Uterus (tissue), 4 donors: ENCODE results near the gene MXRA7. TPM values are rescaled to one million over a fixed set of nuclear protein-coding genes. Genes with fewer than 3 reads are reported as not detected.
A peak's percentile ranks its signal among the peaks of the same experiment; 100 is the strongest.

Experiments
- DNase-seq, 2 donors: peaks; one replicate each; pipeline ENCODE4 v3.0.0-alpha.2; 2019 to 2020
- H3K27ac ChIP-seq, 2 donors: fragments of 200-600 bp; sonication (generic); 1 replicate in 1 of 2; 2 replicates in 1 of 2; pipeline ENCODE4 v1.5.1; 2016 to 2018
- H3K27me3 ChIP-seq, 2 donors: fragments of 200-600 bp; sonication (generic); one replicate each; pipeline ENCODE4 v1.5.1; 2018 to 2019; ENCODE audit warnings: control low read depth in 1 of 2
- H3K36me3 ChIP-seq, 2 donors: fragments of 200-600 bp; sonication (generic); one replicate each; pipeline ENCODE4 v1.5.1; 2019; ENCODE audit warnings: control low read depth in 1 of 2
- H3K4me1 ChIP-seq, 2 donors: fragments of 200-600 bp; sonication (generic); one replicate each; pipeline ENCODE4 v1.5.1; 2018 to 2019; ENCODE audit warnings: control low read depth in 1 of 2
- H3K4me3 ChIP-seq, 2 donors: fragments of 200-600 bp; sonication (generic); 1 replicate in 1 of 2; 2 replicates in 1 of 2; pipeline ENCODE4 v1.5.1; 2018 to 2019; ENCODE audit warnings: mild to moderate bottlenecking in 1 of 2
- H3K9me3 ChIP-seq, 2 donors: fragments of 200-600 bp; sonication (generic); one replicate each; pipeline ENCODE4 v1.5.1; 2019; ENCODE audit warnings: control low read depth in 1 of 2
- CTCF ChIP-seq, 4 experiments: fragments of 200-600 bp in 2 of 4; fragments of 450-650 bp in 2 of 4; sonication (generic) in 2 of 4; IDR thresholded peaks; one replicate each; pipeline ENCODE4 v1.5.1; 2016 to 2019; ENCODE audit warnings: antibody characterized with exemption in 4 of 4, mild to moderate bottlenecking in 2 of 4, moderate library complexity in 1 of 4
- POLR2A ChIP-seq, 2 donors: fragments of 450-650 bp; IDR thresholded peaks; one replicate each; pipeline ENCODE4 v1.6.1; 2016; ENCODE audit warnings: antibody characterized with exemption in 2 of 2, mild to moderate bottlenecking in 1 of 2, moderate library complexity in 1 of 2
- intact Hi-C: fragments of 100-400 bp; cut with DNase I; formaldehyde crosslinking; loops from one replicate; pipeline ENCODE4 v1.15.1; 2023; ENCODE audit warnings: low total_unique reads
- total RNA-seq, 4 donors: library from RNA; depleted of rRNA in 3 of 4; stranded (reverse); fragments of >200 nt in 3 of 4; gene quantifications; one replicate each; pipeline versions ENCODE4 v1.1.0 to v1.2.4, GENCODE V29; 2014 to 2023
- donor health status: DM: yes; HTN: yes; CAD: no.

The MXRA7 gene
- total RNA-seq, 4 donors from 2014 or later = 174 to 250 (median 197) TPM

GRCh38 chr17:76670718-76671122 is 40.0 kb downstream of the MXRA7 start:
- Histone ChIP-seq H3K9me3 (no peaks in the 10 kb centered on the region), H3K4me3 (no peak overlapping the region), H3K4me1 (no peaks in the 10 kb centered on the region), H3K27ac (peak overlapping the region in 1 of 2 donors; percentile 76), H3K27me3 (no peaks in the 10 kb centered on the region), H3K36me3 (no peaks in the 10 kb centered on the region)
- no peak for DNase-seq
- TF ChIP-seq CTCF (IDR thresholded peaks at IDR 0.05) (no peak), POLR2A (IDR thresholded peaks at IDR 0.05) (no peak)
- intact Hi-C loops = no loop called here

GRCh38 chr17:76670020-76670717 is 40.6 kb downstream of the MXRA7 start:
- Histone ChIP-seq H3K4me1 (no peaks in the 10 kb centered on the region), H3K27ac (no peak overlapping the region), H3K9me3 (no peaks in the 10 kb centered on the region), H3K36me3 (no peaks in the 10 kb centered on the region), H3K27me3 (no peaks in the 10 kb centered on the region), H3K4me3 (no peak overlapping the region)
- no peak for DNase-seq
- intact Hi-C loops = no loop called here
- TF ChIP-seq CTCF (IDR thresholded peaks at IDR 0.05) (no peak), POLR2A (IDR thresholded peaks at IDR 0.05) (no peak)

- intact Hi-C loops = no loop called here
- Histone ChIP-seq H3K9me3 (no peaks in the 10 kb centered on the region), H3K27ac (no peak overlapping the region), H3K27me3 (no peaks in the 10 kb centered on the region), H3K4me1 (no peaks in the 10 kb centered on the region), H3K4me3 (no peak overlapping the region), H3K36me3 (no peaks in the 10 kb centered on the region)
- DNase-seq = no peak
- TF ChIP-seq POLR2A (IDR thresholded peaks at IDR 0.05) = no peak
- TF ChIP-seq CTCF (IDR thresholded peaks at IDR 0.05) = no peak
Observed at GRCh38 chr17:76667786-76668453, 42.8 kb downstream of the MXRA7 start.

GRCh38 chr17:76667491-76667755 is 43.3 kb downstream of the MXRA7 start:
- Histone ChIP-seq H3K36me3 (no peaks in the 10 kb centered on the region), H3K4me1 (no peaks in the 10 kb centered on the region), H3K27ac (no peak overlapping the region), H3K9me3 (no peaks in the 10 kb centered on the region), H3K4me3 (no peak overlapping the region), H3K27me3 (no peaks in the 10 kb centered on the region)
- intact Hi-C loops = no loop called here
- DNase-seq = no peak
- no peak for TF ChIP-seq POLR2A (IDR thresholded peaks at IDR 0.05)
- no peak for TF ChIP-seq CTCF (IDR thresholded peaks at IDR 0.05)

- DNase-seq = no peak
- TF ChIP-seq POLR2A (IDR thresholded peaks at IDR 0.05) = no peak
- TF ChIP-seq CTCF (IDR thresholded peaks at IDR 0.05) = no peak
- H3K27me3 ChIP-seq = no peaks in the 10 kb centered on the region
- H3K4me1 ChIP-seq = peaks cover 0 to 11% of the 10 kb centered on the region in 2 donors
- no peak overlapping the region for H3K27ac ChIP-seq
- no peak overlapping the region for H3K4me3 ChIP-seq
- no peaks in the 10 kb centered on the region for H3K36me3 ChIP-seq
- intact Hi-C loops = no loop called here
- no peaks in the 10 kb centered on the region for H3K9me3 ChIP-seq
Observed at GRCh38 chr17:76660656-76661042, 50.1 kb downstream of the MXRA7 start.
